Measurements from ENCODE around the gene MEIOB.
"Not testable (repeated sequence)": the region's sequence is repeated elsewhere in the genome, so short reads cannot be mapped to it uniquely, and the experiment has no call there.

MEIOB gene

GRCh38 chr16:1907226-1907860 lies 35.4 kb upstream of the MEIOB start:
- no peaks in the 10 kb centered on the region for H3K79me2 ChIP-seq (ENCODE audit: control insufficient read depth, insufficient read depth, low read length, unreplicated experiment)
- H3K36me3 ChIP-seq (ENCODE audit: insufficient read depth, low read length): no peaks in the 10 kb centered on the region
- no peak overlapping the region for H2AFZ ChIP-seq (ENCODE audit: low read length, unreplicated experiment)
- peaks cover 12% of the 10 kb centered on the region; the same call in 1 of the 2 replicates for H3K27me3 ChIP-seq (ENCODE audit: insufficient read depth, low read length)
- no peaks in the 10 kb centered on the region for H3K4me1 ChIP-seq (ENCODE audit: control insufficient read depth, insufficient read depth, low read length, unreplicated experiment)
- H3K27ac ChIP-seq (ENCODE audit: low read depth, low read length): no peak overlapping the region
- H3K4me3 ChIP-seq (ENCODE audit: low read depth, low read length): no peak overlapping the region

- no peaks in the 10 kb centered on the region for H3K4me1 ChIP-seq (ENCODE audit: control insufficient read depth, insufficient read depth, low read length, unreplicated experiment)
- peaks cover 12% of the 10 kb centered on the region; the same call in 1 of the 2 replicates for H3K27me3 ChIP-seq (ENCODE audit: insufficient read depth, low read length)
- H3K4me3 ChIP-seq (ENCODE audit: low read depth, low read length): no peak overlapping the region
- no peaks in the 10 kb centered on the region for H3K36me3 ChIP-seq (ENCODE audit: insufficient read depth, low read length)
- H3K79me2 ChIP-seq (ENCODE audit: control insufficient read depth, insufficient read depth, low read length, unreplicated experiment): no peaks in the 10 kb centered on the region
- no peak overlapping the region for H2AFZ ChIP-seq (ENCODE audit: low read length, unreplicated experiment)
- no peak overlapping the region for H3K27ac ChIP-seq (ENCODE audit: low read depth, low read length)
These were observed 34.8 kb upstream of the MEIOB start for GRCh38 chr16:1906846-1907165.

- Histone ChIP-seq H3K4me1 (ENCODE audit: control insufficient read depth, insufficient read depth, low read length, unreplicated experiment) (no peaks in the 10 kb centered on the region), H3K4me3 (ENCODE audit: low read depth, low read length) (no peak overlapping the region), H3K36me3 (ENCODE audit: insufficient read depth, low read length) (no peaks in the 10 kb centered on the region), H3K79me2 (ENCODE audit: control insufficient read depth, insufficient read depth, low read length, unreplicated experiment) (no peaks in the 10 kb centered on the region), H3K27me3 (ENCODE audit: insufficient read depth, low read length) (peaks cover 12% of the 10 kb centered on the region; the same call in 1 of the 2 replicates), H2AFZ (ENCODE audit: low read length, unreplicated experiment) (no peak overlapping the region), H3K27ac (ENCODE audit: low read depth, low read length) (no peak overlapping the region)
These were observed 34.3 kb upstream of the MEIOB start for GRCh38 chr16:1906055-1906845.

GRCh38 chr16:1903845-1904840 lies 32.2 kb upstream of the MEIOB start:
- H2AFZ ChIP-seq (ENCODE audit: low read length, unreplicated experiment): no peak overlapping the region

GRCh38 chr16:1903220-1903574 lies 31.2 kb upstream of the MEIOB start:
- H3K79me2 ChIP-seq (ENCODE audit: control insufficient read depth, insufficient read depth, low read length, unreplicated experiment): no peaks in the 10 kb centered on the region
- H3K27me3 ChIP-seq (ENCODE audit: insufficient read depth, low read length): peaks cover 19% of the 10 kb centered on the region; the same call in 1 of the 2 replicates
- H2AFZ ChIP-seq (ENCODE audit: low read length, unreplicated experiment): no peak overlapping the region
- H3K4me3 ChIP-seq (ENCODE audit: low read depth, low read length): no peak overlapping the region
- H3K36me3 ChIP-seq (ENCODE audit: insufficient read depth, low read length): no peaks in the 10 kb centered on the region
- H3K27ac ChIP-seq (ENCODE audit: low read depth, low read length): no peak overlapping the region
- H3K4me1 ChIP-seq (ENCODE audit: control insufficient read depth, insufficient read depth, low read length, unreplicated experiment): no peaks in the 10 kb centered on the region

More at GRCh38 chr16:1903845-1904840, 32.2 kb upstream of the MEIOB start:
- Histone ChIP-seq H3K4me1 (ENCODE audit: control insufficient read depth, insufficient read depth, low read length, unreplicated experiment) (no peaks in the 10 kb centered on the region), H3K4me3 (ENCODE audit: low read depth, low read length) (no peak overlapping the region), H3K79me2 (ENCODE audit: control insufficient read depth, insufficient read depth, low read length, unreplicated experiment) (no peaks in the 10 kb centered on the region), H3K27ac (ENCODE audit: low read depth, low read length) (no peak overlapping the region), H3K36me3 (ENCODE audit: insufficient read depth, low read length) (no peaks in the 10 kb centered on the region), H3K27me3 (ENCODE audit: insufficient read depth, low read length) (peaks cover 19% of the 10 kb centered on the region; the same call in 1 of the 2 replicates)

GRCh38 chr16:1902547-1903219 lies 30.7 kb upstream of the MEIOB start:
- no peaks in the 10 kb centered on the region for H3K36me3 ChIP-seq (ENCODE audit: insufficient read depth, low read length)
- no peaks in the 10 kb centered on the region for H3K79me2 ChIP-seq (ENCODE audit: control insufficient read depth, insufficient read depth, low read length, unreplicated experiment)
- peaks cover 19% of the 10 kb centered on the region; the same call in 1 of the 2 replicates for H3K27me3 ChIP-seq (ENCODE audit: insufficient read depth, low read length)
- H3K4me1 ChIP-seq (ENCODE audit: control insufficient read depth, insufficient read depth, low read length, unreplicated experiment): no peaks in the 10 kb centered on the region
- H3K4me3 ChIP-seq (ENCODE audit: low read depth, low read length): no peak overlapping the region
- no peak overlapping the region for H2AFZ ChIP-seq (ENCODE audit: low read length, unreplicated experiment)
- H3K27ac ChIP-seq (ENCODE audit: low read depth, low read length): no peak overlapping the region

- peaks cover 17% of the 10 kb centered on the region; the same call in 1 of the 2 replicates for H3K27me3 ChIP-seq (ENCODE audit: insufficient read depth, low read length)
- H3K79me2 ChIP-seq (ENCODE audit: control insufficient read depth, insufficient read depth, low read length, unreplicated experiment): no peaks in the 10 kb centered on the region
- no peaks in the 10 kb centered on the region for H3K4me1 ChIP-seq (ENCODE audit: control insufficient read depth, insufficient read depth, low read length, unreplicated experiment)
- no peaks in the 10 kb centered on the region for H3K36me3 ChIP-seq (ENCODE audit: insufficient read depth, low read length)
- no peak overlapping the region for H3K4me3 ChIP-seq (ENCODE audit: low read depth, low read length)
- no peak overlapping the region for H3K27ac ChIP-seq (ENCODE audit: low read depth, low read length)
- no peak overlapping the region for H2AFZ ChIP-seq (ENCODE audit: low read length, unreplicated experiment)
These were observed 28.4 kb upstream of the MEIOB start for GRCh38 chr16:1900452-1900774.

GRCh38 chr16:1899641-1900451 lies 27.9 kb upstream of the MEIOB start:
- Histone ChIP-seq H3K27ac (ENCODE audit: low read depth, low read length) (no peak overlapping the region), H3K27me3 (ENCODE audit: insufficient read depth, low read length) (0 out of 2 replicates have a peak, but pooled peaks cover 15% of the 10 kb centered on the region), H3K36me3 (ENCODE audit: insufficient read depth, low read length) (no peaks in the 10 kb centered on the region), H3K4me3 (ENCODE audit: low read depth, low read length) (no peak overlapping the region), H3K4me1 (ENCODE audit: control insufficient read depth, insufficient read depth, low read length, unreplicated experiment) (no peaks in the 10 kb centered on the region), H3K79me2 (ENCODE audit: control insufficient read depth, insufficient read depth, low read length, unreplicated experiment) (no peaks in the 10 kb centered on the region), H2AFZ (ENCODE audit: low read length, unreplicated experiment) (no peak overlapping the region)

- H3K27me3 ChIP-seq (ENCODE audit: insufficient read depth, low read length): peaks cover 15% of the 10 kb centered on the region; the same call in 1 of the 2 replicates
These were observed 25.7 kb upstream of the MEIOB start for GRCh38 chr16:1897692-1898091.

More at GRCh38 chr16:1897692-1898091, 25.7 kb upstream of the MEIOB start:
- not testable (repeated sequence) for H3K4me1 ChIP-seq (ENCODE audit: control insufficient read depth, insufficient read depth, low read length, unreplicated experiment); H3K27ac ChIP-seq (ENCODE audit: low read depth, low read length); H2AFZ ChIP-seq (ENCODE audit: low read length, unreplicated experiment); H3K36me3 ChIP-seq (ENCODE audit: insufficient read depth, low read length); H3K79me2 ChIP-seq (ENCODE audit: control insufficient read depth, insufficient read depth, low read length, unreplicated experiment); H3K4me3 ChIP-seq (ENCODE audit: low read depth, low read length)

All from ACC112 (cell line).